ENCODE measurements around the gene YIF1A.
A peak's percentile ranks its signal among the peaks of the same experiment; 100 is the strongest.

YIF1A gene

DNA sequence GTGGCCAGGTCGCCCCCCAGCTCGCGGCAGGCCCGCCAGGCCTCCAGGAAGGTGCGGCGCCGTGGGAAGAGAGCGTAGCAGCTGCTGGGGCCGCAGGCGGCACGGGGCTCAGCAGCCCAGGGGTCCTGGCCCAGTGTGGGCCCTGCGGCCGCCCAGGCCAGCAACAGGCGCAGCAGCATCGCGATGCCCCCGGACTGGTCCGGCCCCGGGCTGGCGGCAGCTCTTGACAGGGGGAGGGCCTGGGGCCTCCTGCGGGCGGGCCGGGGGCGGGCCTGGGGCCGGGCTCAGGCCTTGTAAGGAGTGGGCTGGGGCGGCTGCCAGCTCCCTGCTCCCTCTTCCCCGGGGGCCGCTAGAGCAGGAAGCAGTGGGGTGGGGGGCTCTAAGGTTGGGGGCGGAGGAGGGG lies 27.9 kb upstream of the YIF1A start, which contains the start of gene CD248:
Gene CD248, minus strand, starts transcription at position 196 of the 403 bp plus-strand sequence. Its CDS starts 17 bp downstream, at position 179.
- no peak for DNase-seq (ENCODE audit: low read depth)
- TF ChIP-seq, protein P1, sequence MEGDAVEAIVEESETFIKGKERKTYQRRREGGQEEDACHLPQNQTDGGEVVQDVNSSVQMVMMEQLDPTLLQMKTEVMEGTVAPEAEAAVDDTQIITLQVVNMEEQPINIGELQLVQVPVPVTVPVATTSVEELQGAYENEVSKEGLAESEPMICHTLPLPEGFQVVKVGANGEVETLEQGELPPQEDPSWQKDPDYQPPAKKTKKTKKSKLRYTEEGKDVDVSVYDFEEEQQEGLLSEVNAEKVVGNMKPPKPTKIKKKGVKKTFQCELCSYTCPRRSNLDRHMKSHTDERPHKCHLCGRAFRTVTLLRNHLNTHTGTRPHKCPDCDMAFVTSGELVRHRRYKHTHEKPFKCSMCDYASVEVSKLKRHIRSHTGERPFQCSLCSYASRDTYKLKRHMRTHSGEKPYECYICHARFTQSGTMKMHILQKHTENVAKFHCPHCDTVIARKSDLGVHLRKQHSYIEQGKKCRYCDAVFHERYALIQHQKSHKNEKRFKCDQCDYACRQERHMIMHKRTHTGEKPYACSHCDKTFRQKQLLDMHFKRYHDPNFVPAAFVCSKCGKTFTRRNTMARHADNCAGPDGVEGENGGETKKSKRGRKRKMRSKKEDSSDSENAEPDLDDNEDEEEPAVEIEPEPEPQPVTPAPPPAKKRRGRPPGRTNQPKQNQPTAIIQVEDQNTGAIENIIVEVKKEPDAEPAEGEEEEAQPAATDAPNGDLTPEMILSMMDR (IDR thresholded peaks at IDR 0.05; ENCODE audit: control insufficient read depth, extremely low read depth, insufficient read depth) = no peak
- H3K4me3 ChIP-seq (ENCODE audit: low read depth, low read length) = no peak within 1 kb of the TSS

DNA sequence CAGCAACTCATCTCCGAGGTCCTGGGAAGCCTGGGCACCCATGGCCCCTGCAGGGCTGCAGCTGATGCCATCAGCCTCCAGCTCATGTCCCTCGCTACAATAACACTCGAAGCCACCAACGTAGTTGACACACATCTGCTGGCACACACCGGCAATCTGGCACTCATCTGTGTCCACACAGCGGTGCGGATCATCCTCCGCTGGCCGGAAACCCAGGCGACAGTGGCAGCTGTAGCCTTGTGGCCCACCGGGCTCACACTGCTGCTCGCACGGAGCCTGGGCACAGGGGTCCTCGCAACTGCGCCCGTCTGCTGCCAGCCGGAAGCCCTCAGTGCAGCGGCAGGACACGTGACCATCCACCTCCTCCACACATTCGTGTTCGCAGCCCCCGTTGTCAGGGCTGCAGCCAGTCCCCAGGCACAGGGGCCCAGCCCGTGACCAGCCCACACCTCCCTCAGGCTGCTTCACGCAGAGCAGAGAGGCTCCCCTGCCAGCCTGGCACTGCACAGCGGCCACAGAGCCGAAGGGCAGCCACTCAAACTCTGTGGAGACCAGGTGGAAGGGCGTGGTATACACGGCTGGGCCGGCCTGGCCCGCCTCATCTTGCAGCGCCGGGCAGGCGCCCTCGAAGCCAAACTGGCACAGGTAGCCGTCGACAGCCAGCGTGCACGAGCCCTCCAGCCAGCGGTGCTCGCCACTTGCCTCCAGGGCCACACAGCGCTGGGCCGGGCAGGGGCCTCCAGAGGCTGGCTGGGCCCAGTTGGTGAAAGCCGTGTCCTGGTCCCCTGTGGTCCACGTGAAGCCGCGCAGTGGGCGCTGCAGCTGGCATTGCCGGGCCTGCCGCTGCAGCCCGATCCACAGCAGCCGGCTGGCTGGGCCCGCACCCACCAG lies 27.2 kb upstream of the YIF1A start:
- DNase-seq (ENCODE audit: low read depth) = no peak
- TF ChIP-seq, protein P1 (IDR thresholded peaks at IDR 0.05; ENCODE audit: control insufficient read depth, extremely low read depth, insufficient read depth) = no peak
- no peak overlapping the region for H3K4me3 ChIP-seq (ENCODE audit: low read depth, low read length)

GRCh38 chr11:66315498-66315885 lies 26.5 kb upstream of the YIF1A start:
- TF ChIP-seq, protein P1 (IDR thresholded peaks at IDR 0.05; ENCODE audit: control insufficient read depth, extremely low read depth, insufficient read depth) = no peak
- no peak overlapping the region for H3K4me3 ChIP-seq (ENCODE audit: low read depth, low read length)

GRCh38 chr11:66314561-66315497 lies 25.9 kb upstream of the YIF1A start:
- TF ChIP-seq, protein P1 (IDR thresholded peaks at IDR 0.05; ENCODE audit: control insufficient read depth, extremely low read depth, insufficient read depth) = no peak
- no peak for DNase-seq (ENCODE audit: low read depth)
- H3K4me3 ChIP-seq (ENCODE audit: low read depth, low read length) = no peak overlapping the region

More at GRCh38 chr11:66315498-66315885, 26.5 kb upstream of the YIF1A start:
- no peak for DNase-seq (ENCODE audit: low read depth)

DNA sequence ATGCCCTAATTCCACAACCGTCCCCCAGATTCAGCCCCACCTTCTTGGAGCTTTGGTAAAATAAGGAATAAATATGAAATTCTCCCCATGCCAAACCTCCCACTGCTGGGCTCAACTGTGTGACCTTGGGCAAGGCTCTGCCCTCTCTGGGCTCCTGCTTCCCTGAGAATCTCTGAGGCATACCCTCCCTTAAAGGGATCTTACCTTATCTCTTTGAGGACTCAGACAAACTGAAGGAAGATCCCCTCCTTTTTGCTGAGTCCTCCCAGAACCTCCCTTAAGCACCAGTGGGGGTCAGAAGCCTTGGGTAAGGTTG lies 25.2 kb upstream of the YIF1A start:
- H3K4me3 ChIP-seq (ENCODE audit: low read depth, low read length) = no peak overlapping the region
- TF ChIP-seq, protein P1 (IDR thresholded peaks at IDR 0.05; ENCODE audit: control insufficient read depth, extremely low read depth, insufficient read depth) = no peak
- no peak for DNase-seq (ENCODE audit: low read depth)

DNA sequence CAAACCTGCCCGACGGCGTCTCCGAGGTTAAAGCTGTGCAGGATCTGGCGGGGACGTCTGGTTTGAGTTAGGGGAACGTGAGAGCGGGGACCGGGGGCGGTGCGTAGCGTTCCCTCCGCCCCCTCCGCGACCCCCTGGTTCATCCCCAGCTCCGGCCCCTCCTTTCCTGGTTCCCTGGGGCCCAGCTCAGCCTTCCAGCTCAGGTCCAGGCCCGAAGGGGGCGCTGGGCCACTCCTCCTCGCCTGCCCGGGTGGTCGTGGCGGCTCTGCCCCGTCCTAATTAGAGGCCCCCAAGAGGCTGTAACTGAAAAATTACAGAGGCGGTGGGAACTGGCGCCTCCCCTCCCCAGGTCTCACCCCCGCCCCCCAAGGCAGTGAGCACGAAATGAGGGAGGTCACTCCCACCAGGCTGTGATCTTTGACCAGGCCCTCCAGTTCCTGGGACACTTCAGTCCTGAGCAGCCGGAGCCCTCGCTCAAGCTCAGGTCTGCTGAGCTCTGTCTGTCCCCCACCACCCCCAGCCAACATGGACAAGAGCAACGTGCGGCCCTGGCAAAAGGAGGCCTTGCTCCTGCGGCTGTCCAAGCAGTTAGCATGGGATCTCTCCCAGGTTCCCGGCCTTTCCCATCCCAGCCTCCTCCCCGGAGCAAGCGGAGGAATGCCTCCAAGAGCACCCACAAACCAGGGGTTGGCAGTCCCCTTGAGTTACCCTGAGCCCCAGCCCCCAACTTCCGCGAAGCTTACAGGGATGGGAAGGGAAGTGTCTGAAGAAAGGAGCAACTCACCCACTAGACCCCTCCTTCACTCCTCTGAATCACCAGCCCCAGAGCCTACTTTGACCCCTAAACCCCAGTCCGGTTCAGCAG lies 24.6 kb upstream of the YIF1A start:
- DNase-seq (ENCODE audit: low read depth) = no peak
- H3K4me3 ChIP-seq (ENCODE audit: low read depth, low read length) = peak overlapping the region; percentile 37
- TF ChIP-seq, protein P1 (IDR thresholded peaks at IDR 0.05; ENCODE audit: control insufficient read depth, extremely low read depth, insufficient read depth) = no peak

All from LNCaP clone FGC (cell line).